ENCODE data around the gene CMTM2.

The CMTM2 gene

DNA sequence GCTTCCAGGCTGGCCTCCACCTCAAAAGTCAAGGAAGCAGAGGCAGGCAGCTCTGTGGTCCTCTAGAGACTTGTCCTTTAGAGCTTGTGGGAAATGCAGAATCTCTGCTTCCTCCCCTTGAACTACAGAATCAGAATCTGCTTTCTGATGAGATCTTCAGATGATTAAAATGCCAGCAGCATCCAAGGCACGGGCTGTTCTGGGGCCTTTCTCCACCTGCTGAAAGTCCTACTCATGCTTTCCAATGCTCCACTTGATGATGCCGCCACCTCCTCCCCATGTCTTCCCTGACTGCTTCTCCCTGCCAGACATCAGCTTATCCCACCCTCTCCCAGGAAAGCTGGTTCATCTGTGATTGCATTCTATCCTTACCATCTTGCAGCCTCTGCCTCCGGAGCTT, 58.5 kb downstream of the CMTM2 start:
- DNase-seq: no peak
